ENCODE data around the gene PACRG.

PACRG gene

GRCh38 chr6:163023700-163024099 lies 295.9 kb downstream of the PACRG start:
- no peak for DNase-seq (ENCODE audit: low read depth)
- no peak for TF ChIP-seq MAX (IDR thresholded peaks at IDR 0.05; ENCODE audit: low read depth, low read length)
- TF ChIP-seq POLR2A (IDR thresholded peaks at IDR 0.05; ENCODE audit: extremely low read depth, insufficient read length), result no peak
- no peak for TF ChIP-seq MYC (IDR thresholded peaks at IDR 0.05; ENCODE audit: low read depth, low read length)
- no peak for TF ChIP-seq CTCF (IDR thresholded peaks at IDR 0.05; ENCODE audit: low read depth, low read length)
- H3K4me3 ChIP-seq (ENCODE audit: low read depth, low read length), result no peak overlapping the region

DNA sequence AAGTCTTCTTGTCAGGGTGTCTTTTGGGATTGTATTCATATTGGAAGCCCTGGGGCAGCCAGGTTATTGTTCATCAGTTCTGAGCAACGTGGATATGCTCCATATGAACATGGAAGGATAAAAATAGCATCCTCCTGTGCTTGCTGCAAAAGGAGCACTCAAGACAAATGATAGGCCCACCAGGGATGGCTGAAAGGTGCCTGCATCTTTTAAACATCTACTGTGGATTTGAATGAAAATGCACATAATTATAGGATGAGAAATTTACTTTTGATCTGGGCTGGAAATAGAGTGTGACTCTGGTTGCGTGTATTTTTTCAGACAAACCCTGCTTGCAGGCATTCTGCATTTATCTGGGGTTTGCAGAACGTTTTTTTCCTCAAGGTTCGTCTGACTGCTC lies 299.1 kb downstream of the PACRG start:
- TF ChIP-seq POLR2A (IDR thresholded peaks at IDR 0.05; ENCODE audit: extremely low read depth, insufficient read length), result no peak
- TF ChIP-seq MYC (IDR thresholded peaks at IDR 0.05; ENCODE audit: low read depth, low read length), result no peak
- TF ChIP-seq MAX (IDR thresholded peaks at IDR 0.05; ENCODE audit: low read depth, low read length), result no peak
- TF ChIP-seq CTCF (IDR thresholded peaks at IDR 0.05; ENCODE audit: low read depth, low read length), result no peak
- H3K4me3 ChIP-seq (ENCODE audit: low read depth, low read length), result no peak overlapping the region
- no peak for DNase-seq (ENCODE audit: low read depth)

DNA sequence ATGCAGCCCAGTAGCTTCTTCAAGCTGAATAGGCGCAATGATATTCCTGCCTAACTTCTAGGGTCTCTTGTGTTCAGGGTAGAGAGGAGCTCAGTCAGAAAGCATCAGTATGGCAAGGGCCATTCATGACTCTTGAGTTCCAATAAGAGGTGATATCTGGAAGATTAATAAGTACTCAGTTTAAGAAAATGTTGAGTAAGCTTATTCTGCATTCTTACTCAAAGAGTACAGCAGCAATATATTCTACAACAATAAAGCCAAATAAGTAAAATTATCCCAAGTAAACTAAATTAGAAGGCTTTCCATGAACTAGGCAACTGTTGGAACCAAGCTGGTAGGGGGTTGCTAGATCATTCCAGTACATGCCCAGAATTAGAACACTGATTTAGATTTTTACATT lies 303.2 kb downstream of the PACRG start:
- no peak for DNase-seq (ENCODE audit: low read depth)
- TF ChIP-seq CTCF (IDR thresholded peaks at IDR 0.05; ENCODE audit: low read depth, low read length), result no peak
- TF ChIP-seq MAX (IDR thresholded peaks at IDR 0.05; ENCODE audit: low read depth, low read length), result no peak
- TF ChIP-seq POLR2A (IDR thresholded peaks at IDR 0.05; ENCODE audit: extremely low read depth, insufficient read length), result no peak
- TF ChIP-seq MYC (IDR thresholded peaks at IDR 0.05; ENCODE audit: low read depth, low read length), result no peak
- no peak overlapping the region for H3K4me3 ChIP-seq (ENCODE audit: low read depth, low read length)

DNA sequence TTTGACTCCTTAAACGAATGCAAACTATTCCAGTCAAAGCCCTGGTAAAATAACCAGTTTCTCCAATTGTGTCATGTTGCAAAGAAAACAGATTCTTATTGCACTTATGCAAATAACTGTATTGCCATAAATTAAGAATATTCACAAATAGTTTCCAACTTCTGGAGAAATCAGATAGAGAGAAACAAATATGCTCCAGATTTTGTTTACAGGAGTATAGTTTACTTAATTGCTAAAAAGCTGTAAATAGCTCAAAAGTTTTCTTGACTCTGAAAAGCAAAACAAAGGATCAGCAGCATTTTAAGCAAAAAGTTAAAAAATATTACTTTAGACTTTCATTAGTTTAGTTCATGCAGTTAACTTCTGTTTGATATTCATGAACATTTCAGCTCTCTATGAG lies 304.2 kb downstream of the PACRG start:
- DNase-seq (ENCODE audit: low read depth), result no peak
- no peak overlapping the region for H3K4me3 ChIP-seq (ENCODE audit: low read depth, low read length)
- TF ChIP-seq MYC (IDR thresholded peaks at IDR 0.05; ENCODE audit: low read depth, low read length) (no peak), CTCF (IDR thresholded peaks at IDR 0.05; ENCODE audit: low read depth, low read length) (no peak), MAX (IDR thresholded peaks at IDR 0.05; ENCODE audit: low read depth, low read length) (no peak), POLR2A (IDR thresholded peaks at IDR 0.05; ENCODE audit: extremely low read depth, insufficient read length) (no peak)

DNA sequence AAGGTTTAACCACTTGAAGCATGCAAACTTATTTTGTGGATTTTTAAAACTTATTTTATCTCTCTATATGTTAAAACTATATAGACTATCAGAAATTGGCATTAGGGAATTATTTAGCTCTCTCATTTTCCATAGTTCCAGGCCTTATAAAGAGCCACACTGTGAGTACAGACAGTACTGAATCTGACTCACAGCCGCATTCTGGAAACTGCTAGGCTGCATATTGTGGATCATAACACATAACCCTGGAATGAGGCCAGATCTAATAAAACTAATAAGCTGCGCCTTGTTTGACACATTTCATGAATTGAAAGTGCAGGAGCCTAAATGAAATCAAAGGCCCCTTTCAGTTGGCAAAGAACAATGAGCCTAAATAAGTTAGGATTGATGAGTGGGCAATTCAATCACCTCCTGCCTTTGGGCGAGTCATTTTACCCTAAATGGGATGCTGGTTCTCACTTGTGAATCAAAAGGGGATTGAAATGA lies 308.4 kb downstream of the PACRG start:
- no peak overlapping the region for H3K4me3 ChIP-seq (ENCODE audit: low read depth, low read length)
- DNase-seq (ENCODE audit: low read depth), result no peak
- TF ChIP-seq MYC (IDR thresholded peaks at IDR 0.05; ENCODE audit: low read depth, low read length), result no peak
- no peak for TF ChIP-seq MAX (IDR thresholded peaks at IDR 0.05; ENCODE audit: low read depth, low read length)
- no peak for TF ChIP-seq POLR2A (IDR thresholded peaks at IDR 0.05; ENCODE audit: extremely low read depth, insufficient read length)
- TF ChIP-seq CTCF (IDR thresholded peaks at IDR 0.05; ENCODE audit: low read depth, low read length), result no peak

DNA sequence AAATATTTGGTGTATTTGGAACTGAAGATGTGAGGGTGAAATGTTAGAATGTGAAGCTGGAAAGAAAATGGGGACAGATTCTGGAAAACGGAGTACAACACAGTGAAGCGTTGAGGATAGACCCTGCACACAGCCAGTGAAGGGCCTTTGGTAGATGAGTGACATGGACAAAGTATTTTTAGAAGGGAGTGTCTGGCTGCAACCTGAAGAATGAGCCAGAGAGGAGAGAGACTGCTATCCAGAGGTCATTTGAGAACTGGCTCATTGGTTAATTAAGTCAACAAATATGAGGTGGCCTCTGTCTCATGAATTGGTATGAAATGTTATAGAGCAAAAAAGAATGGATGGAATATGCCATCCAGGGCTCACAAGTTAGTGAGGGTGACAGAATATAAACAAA lies 310.5 kb downstream of the PACRG start:
- H3K4me3 ChIP-seq (ENCODE audit: low read depth, low read length), result no peak overlapping the region
- TF ChIP-seq MYC (IDR thresholded peaks at IDR 0.05; ENCODE audit: low read depth, low read length) (no peak), MAX (IDR thresholded peaks at IDR 0.05; ENCODE audit: low read depth, low read length) (no peak), CTCF (IDR thresholded peaks at IDR 0.05; ENCODE audit: low read depth, low read length) (no peak), POLR2A (IDR thresholded peaks at IDR 0.05; ENCODE audit: extremely low read depth, insufficient read length) (no peak)
- no peak for DNase-seq (ENCODE audit: low read depth)

Measured in NB4 (cell line).